Hematopoietic multipotent progenitor cell (in vitro differentiated cells): ENCODE results near the gene OBSL1. TPM values are rescaled to one million over a fixed set of nuclear protein-coding genes. Genes with fewer than 3 reads are reported as not detected.

Experiments used
- DNase-seq, 3 donors: peaks; one replicate each; pipeline ENCODE4 v3.0.0-alpha.2; 2011 to 2015; ENCODE audit warnings: low read depth in 2 of 3, low spot score in 2 of 3
- total RNA-seq: library from RNA; depleted of rRNA; stranded (reverse); fragments of >200 nt; gene quantifications from one replicate; pipeline ENCODE4 v1.2.3, GENCODE V29; 2012

OBSL1 gene
- total RNA-seq, 1 donor = 114 TPM

GRCh38 chr2:219552382-219553167 is 18.8 kb downstream of the OBSL1 start:
- peak; percentile 65 to 86 (median 82) for DNase-seq

DNA sequence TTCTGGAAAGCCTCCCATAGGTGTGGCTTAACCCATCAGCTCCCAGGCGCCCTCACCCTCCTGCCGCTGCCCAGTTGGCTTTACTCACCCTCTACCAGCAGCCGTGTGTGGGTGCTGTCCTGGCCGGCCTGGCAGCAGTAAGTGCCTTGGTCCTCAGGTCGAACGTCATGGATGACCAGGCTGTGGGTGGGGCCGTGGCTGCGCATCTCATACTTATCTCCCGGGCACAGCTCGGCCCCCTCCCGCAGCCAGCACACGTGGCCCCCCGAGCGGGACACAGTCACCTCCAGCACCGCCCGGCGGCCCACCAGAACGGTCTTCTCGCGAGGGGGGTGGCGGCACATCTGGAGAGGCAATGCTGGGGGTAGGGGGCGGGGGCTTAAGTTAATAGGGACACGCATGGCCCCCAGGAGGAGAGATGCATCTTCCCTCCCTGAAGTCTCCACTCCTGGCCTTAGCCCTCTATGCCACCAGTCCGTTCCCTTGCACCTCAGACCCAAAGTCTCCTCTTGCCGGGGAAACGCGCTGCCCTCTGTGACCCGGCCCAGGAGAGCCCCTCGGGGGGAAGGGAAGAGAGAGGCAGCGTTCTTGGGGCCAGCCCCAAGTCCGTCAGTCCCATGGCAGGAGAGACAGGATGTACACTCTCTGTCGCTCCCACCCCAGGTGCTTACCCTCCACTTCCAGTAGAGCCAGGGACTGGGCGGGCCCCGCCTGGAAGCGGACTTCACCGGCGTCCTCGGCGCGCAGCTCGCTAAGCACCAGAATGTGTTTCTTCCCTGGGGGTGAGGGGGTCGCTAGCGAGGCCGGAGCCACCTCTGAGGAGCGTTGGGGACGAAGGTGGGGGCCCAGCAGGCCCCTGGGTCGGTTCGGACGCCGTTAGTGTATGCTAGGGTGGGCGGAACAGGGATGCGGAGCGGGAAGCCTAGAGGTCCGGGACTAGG is 19.6 kb downstream of the OBSL1 start:
- no peak for DNase-seq

DNA sequence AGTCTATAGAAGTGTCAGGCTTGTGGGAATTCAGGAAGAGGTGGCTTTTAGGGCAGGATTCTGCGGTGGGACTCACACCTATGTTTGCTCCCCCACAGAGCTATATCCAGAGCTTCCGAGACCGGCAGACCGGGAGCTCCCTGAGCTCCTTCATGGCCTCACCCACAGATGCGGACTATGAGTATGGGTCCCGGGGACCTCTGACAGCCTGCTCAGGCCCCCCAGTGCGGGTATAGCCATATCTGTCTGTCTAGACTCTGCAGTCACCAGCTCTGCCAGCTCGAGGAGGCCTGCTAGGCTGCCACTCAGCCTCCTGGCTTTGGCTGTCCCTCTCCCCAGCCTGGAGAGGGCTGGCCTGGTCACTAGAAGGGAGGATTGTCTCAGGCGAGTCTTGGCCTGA is 21.7 kb downstream of the OBSL1 start:
- no peak for DNase-seq

DNA sequence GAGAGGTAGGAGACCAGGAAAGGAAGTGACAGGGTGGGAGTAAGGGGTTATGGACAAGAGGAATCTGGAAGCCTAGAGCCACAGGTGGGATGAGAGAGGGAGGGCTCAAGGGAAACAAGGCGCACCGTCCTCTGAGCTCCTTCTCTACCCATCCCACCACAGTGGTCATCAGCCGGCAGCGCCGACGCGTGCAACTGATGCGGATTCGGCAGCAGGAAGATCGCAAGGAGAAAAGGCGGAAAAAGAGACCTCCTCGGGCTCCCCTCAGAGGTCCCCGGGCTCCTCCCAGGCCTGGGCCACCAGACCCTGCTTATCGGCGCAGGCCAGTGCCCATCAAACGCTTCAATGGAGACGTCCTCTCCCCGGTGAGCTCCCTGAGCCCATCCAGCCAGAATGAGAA is 22.3 kb downstream of the OBSL1 start:
- no peak for DNase-seq

- no peak for DNase-seq
These were observed 23.7 kb downstream of the OBSL1 start for GRCh38 chr2:219547621-219548020.

GRCh38 chr2:219545943-219546352 is 25.4 kb downstream of the OBSL1 start:
- DNase-seq = no peak

DNA sequence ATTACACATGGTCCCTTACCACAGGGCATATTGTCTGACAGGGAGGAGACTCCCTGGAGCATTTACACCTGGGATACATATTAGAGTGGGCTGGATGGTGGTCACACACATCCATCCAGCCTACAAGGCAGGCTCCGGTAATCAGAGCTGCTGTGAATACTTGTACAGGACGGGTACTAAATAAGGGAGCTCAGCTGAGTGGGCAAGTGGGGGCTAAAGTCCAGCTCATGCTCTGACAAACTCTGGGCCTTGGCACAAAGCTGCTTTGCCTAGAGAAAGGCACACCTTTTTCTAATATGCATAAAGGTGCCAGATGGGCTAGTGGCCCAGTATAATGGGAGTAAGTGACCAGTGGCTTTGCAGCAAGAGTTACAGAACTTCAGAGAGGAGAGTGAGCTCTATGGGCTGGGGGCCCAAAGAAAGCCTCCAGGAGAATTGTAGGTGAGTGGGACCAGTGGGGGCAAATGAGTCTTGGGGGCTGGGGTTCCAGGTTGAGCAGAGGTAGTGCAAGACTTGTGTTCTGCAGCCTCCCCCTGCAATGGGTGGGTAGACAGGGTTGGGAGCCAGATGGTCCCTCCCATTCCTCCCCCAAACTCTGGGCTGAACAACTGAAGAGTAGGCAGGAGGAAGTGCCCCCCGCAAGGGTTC is 25.9 kb downstream of the OBSL1 start:
- DNase-seq = no peak

DNA sequence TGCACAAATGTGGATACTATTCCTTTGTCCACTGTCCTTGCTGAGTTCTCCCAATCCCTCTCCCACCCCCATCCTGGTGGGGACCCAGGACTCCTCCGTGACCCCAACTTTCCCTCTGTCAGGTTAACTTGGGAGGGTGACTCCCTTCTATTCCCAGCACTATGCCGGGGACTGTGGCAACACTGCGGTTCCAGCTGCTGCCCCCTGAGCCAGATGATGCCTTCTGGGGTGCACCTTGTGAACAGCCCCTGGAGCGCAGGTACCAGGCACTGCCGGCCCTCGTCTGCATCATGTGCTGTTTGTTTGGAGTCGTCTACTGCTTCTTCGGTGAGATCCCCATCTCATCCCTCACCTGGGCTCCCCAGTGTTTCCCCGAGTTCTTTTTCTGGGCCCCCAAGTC is 26.8 kb downstream of the OBSL1 start:
- no peak for DNase-seq

DNA sequence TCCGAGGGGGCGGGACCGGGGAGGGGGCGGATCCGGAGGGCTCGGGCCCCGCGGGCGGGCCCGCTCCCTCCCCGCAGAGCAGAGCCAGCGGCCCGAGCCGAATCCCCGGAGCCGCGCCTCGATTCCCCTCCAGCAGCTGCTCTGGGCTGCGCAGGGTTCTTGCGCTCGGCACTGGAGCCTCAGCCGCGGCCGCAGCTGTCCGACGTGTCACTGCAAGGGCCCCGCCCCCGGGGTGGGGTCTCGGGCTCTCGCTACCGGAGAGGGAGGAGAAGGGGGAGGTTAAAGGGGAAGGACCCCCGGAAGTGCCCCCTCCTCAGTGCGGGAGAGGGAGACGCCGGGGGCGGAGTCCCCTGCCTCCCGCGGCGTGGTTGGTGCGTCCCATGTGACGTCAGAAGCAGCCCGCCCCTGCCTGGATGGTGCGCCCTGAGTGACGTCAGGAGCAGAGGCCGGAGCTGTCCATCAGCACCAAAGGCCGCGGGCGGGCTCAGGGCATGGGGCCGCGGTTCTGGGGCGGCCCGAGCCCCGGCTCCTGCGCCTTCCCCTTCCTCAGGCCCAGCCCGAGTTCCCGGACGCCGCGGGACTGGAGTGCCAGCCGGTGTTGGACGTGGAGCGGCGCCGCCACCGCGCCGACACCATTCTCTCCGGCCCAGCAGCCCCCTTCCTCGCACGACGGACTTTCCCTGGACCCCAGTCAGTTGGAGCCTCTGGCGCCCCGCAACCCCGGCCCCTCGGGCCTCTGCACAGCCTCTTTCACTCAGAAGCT is 27.6 kb downstream of the OBSL1 start, which contains the start of the genes CHPF and TMEM198:
Gene CHPF, minus strand, starts transcription at position 214 of the 763 bp plus-strand sequence. CDS start 271 bp downstream, outside the sequence.
Gene TMEM198, plus strand, starts transcription at position 433 of the 763 bp plus-strand sequence. CDS start 700 bp downstream, outside the sequence.
- peak; percentile 86 to 98 (median 97) for DNase-seq

DNA sequence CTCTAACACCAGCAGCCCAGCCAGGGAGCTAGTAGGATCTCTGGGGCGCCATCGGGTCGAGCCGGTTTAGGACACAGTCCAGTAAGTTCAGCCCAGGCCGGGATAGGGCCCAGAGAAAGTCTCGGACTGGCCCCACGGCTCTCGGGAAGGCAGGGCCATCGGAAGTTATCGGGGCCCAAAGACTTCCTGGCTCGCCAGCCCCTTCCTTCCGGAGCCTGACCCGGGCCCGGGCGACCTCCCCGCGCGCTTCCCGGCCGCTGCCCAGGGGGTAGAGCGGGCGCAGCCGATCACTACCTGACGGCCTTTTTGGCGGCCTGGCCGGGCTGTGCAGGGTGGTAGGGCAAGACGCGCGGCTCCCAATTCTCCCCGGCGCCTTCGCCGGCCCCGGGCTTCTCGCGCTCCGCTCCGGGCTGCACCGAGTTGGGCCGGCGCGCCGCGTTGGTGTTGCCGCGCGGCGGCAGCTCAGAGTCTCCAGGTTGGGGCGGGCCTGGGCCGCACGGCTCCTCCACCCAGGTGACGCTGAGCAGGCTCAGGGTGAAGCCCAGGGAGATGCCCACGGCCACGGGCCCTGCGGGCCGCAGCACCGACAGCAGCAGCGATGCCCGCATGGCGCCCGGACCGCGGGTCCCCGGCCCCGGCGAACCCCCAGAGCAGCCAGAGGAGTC is 28.3 kb downstream of the OBSL1 start:
- DNase-seq = no peak

DNA sequence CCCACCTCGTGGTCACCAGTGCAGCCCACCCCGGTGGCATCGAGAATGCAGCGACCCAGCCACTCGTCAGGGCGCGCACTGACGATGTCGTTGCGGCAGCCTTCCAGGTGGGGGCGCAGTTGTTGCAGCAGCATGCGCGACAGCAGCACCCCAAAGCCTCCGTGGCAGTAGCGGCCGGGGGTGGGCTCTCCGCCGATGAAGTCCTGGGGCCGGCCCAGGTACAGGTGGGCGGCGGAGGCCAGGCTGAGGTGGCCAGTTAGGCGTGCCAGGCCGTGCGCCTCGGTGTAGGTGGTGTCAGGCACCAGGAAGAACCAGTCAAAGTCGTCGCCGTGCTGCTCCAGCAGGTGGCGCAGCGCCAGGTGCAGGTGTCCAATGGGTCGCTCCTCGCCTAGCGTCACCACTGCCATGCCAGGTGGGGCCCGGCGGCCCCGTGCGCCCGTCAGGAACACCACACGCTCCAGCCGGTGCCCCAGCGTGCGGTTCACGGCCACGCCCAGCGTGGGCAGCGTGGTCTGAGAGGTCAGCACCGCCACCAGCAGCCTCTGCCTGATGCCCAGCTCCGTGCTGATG is 29.6 kb downstream of the OBSL1 start:
- peak; percentile 79 to 86 (median 80) for DNase-seq

GRCh38 chr2:219540784-219541504 is 30.4 kb downstream of the OBSL1 start:
- no peak for DNase-seq

DNA sequence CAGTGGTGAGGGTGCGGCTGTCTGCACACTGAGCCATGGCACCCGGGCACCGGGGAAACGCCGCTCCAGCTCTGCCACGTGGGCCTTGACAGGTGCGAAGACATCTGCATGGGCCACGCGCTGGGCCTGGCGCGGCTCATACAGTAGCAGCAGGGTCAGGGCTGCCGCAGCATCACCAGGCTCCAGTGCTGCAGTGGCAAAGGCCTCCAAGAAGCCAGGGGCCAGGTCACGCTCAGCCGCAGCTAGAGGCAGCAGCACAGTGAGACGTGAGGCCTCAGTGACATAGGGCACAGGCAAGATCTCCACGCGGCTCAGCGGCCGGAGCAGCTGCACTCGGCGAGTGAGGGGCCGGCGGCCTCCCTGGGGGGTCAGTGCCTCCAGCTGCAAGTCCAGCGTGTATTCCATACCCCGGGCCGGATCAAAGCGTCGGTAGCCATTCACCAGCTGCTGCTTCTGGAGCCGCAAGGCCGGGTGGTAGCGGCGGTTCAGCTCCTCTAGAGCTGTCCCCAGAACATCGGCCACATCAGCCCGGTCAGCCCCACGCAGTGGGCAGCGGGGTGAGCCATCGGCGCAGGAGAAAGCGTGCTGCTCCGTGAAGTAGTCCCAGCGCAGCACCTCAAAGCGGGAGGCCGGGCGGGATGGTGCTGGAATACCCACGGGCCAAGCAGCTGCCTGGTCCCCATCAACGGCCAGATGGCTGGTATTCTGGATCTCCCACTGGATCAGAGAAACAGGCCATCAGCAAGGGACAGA is 31.2 kb downstream of the OBSL1 start:
- DNase-seq = no peak

DNA sequence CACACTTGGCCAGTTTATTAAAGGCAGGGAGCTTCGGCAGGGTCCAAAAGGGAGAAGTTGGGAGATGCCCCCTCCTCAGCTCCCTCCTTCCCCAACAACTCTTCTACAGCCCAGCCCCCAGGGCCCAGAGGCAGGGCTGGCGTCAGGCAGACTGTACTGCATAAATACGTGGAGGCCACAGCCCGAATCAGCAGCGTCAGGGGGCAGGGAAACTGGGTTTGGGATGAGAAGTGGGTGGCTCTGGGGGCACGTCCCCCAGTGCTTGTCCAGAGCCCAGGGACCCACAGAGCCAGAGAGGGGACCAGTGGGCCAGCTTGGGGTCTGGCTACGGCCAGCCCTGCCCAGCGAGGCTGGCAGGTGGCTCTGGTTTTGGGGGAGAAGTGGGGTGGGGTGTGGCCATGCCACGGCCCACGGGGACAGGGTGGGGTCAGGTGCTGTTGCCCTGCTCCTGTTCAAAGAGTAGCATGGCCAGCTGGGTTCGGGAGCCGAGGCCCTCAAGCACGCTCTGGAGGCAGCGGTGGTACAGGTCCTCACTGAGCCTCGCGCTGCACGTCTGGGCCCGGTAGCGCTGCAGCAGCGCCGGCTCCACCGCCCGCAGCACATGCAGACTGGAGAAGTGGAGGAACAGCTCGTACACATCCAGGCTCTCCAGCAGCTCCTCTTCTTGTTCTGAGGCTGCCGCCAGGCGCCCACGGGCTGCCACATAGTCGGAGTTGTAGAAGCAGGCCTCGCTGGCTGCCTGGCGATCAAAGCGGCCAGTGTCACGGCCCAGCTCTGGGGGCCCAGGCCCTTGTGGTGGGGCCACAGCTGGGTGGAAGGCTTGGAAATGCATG is 32.2 kb downstream of the OBSL1 start:
- DNase-seq = no peak

DNA sequence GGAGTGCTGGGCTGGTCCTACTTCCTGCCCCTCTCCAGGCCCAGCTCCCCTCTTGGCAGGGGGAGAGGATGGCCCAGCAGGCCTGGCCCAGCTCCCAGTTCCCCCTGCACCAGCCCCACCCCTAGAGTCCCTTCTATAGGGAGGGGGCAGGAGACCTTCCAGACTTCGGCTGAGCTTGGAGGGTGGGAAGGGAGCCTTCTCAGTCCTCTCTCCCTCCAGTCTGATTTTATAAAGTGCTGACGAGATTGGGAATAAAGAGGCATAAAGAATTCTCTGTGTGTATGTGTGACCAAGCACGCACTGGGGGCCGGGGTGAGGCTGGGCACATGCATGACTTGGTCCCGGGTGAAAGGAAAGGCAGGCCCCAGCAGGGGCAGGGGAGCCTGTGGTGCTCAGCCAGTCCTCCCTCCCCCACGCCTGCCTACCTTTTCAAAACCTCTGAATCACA is 32.8 kb downstream of the OBSL1 start:
- DNase-seq = no peak

DNA sequence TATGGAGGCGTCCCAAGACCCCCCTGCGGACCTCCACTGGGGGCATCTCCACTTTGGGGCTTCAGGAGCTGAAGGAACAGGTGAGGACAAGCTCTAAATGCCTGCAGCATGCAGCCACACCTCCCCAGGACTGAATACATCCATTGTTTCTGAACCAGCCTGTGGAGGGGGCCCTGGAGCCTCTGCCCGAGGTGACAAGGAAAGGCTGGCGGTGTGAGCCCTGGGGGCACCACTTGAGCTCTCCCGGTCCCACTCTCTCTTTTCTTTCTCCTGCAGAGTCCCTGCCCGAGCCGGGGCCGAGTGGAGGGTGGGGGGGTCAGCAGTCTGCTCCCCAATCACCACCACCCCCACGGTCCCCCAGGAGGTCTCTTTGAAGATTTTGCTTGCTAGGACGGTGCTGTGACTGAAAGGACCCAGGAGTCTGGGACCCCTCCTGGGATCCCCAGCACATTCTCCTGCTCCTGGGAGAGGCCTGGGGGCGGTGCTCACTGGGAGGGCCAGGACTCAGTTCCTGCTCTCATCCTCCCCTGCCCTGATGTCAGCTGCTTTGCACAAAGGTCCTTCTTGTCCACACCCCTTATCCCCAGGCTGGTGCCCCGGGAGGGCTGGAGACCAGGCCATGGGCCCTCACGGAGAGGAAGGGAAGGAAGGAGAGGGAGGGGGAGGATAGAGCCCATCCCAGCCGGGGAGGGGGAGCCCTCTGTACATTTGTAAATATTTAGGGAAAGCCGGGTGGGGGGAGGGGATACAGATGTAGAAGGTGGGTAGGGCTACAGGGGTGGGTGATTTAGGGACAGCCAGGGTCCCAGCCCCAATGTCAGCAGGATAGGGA is 33.5 kb downstream of the OBSL1 start:
- DNase-seq = no peak
